ENCODE measurements around the gene OR4D2.

- TF ChIP-seq CTCF (IDR thresholded peaks at IDR 0.05) (no peak), POLR2A (IDR thresholded peaks at IDR 0.05) (no peak)
These were observed 38.9 kb upstream of the OR4D2 start for GRCh38 chr17:58127846-58128245.
